GM12892 (cell line): ENCODE data around the gene TTC28.

Source experiments
- POLR2A ChIP-seq: IDR thresholded peaks from 2 replicates; pipeline ENCODE4 v1.6.1; 2011; ENCODE audit warnings: low read depth, low read length, control low read depth
- POLR2AphosphoS5 ChIP-seq: IDR thresholded peaks from 2 replicates; pipeline ENCODE4 v1.6.1; 2011; ENCODE audit warnings: low read depth, low read length, control low read depth
- TAF1 ChIP-seq: IDR thresholded peaks from 2 replicates; pipeline ENCODE4 v1.6.1; 2011; ENCODE audit warnings: low read depth, mild to moderate bottlenecking, control low read depth, low read length, borderline replicate concordance

DNA sequence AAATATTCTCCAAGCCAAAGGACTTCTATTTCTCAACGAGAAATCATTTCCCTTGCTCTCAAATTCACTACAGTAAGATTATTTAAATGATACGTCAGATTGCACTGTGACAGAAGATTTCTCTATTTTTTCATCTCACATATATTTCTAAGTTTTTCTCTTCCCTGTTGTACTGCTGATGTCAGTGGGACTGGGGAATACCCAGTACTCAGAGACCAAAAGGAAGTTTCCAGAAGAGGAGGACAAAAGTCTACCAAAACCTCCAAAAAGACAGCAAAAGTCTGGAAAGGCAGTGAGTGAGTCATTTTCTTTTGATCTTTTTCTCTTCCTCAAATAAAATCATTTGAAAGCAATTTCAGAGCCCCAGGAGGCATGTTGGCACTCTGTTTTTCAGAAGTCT lies 610.8 kb downstream of the TTC28 start:
- TF ChIP-seq POLR2AphosphoS5 (no peak), TAF1 (no peak), POLR2A (no peak)
